HepG2 (cell line): ENCODE data around the gene FAM163B. TPM values are rescaled to one million over a fixed set of nuclear protein-coding genes. Genes with fewer than 3 reads are reported as not detected.

ENCODE experiments used
- ATAC-seq: fragments of 200-7000 bp; cut with Tn5 transposase; 3 replicates; pipeline ENCODE4 v1.9.1; 2020; ENCODE audit warnings: mild to moderate bottlenecking, moderate library complexity
- BruUV-seq: library from RNA; stranded (reverse); fragments of 400-500 nt; replicated peaks from 2 replicates; lab custom pipeline; 2021; lab: Mats Ljungman, UMichigan
- CTCF ChIA-PET: fragments of 300-600 bp; formaldehyde crosslinking; extraction: SDS; loops from one replicate; lab custom pipeline; 2021; ENCODE audit warnings: low total read pairs, inconsistent platforms, low intra/inter-chr PET ratio; lab: Yijun Ruan, JAX
- POLR2A ChIA-PET: fragments of 350-600 bp; sonication (Branson Sonifier 250); formaldehyde crosslinking; loops from one replicate; lab custom pipeline; 2020; ENCODE audit warnings: antibody characterized with exemption, inconsistent platforms; lab: Yijun Ruan, JAX
- DNase-seq: peaks from one replicate; pipeline ENCODE4 v3.0.0-alpha.2; 2015; ENCODE audit warnings: low spot score
- FAIRE-seq: peaks from 3 replicates; lab custom pipeline; 2011; peaks lifted over from hg19 to GRCh38; lab: Jason Lieb, UNC
- H2AFZ ChIP-seq: one replicate; pipeline ENCODE4 v1.6.1; 2011; ENCODE audit warnings: low read length, inconsistent platforms
- H3K27ac ChIP-seq: fragments of 300-600 bp; 3 replicates; pipeline ENCODE4 v1.8.0; 2011; ENCODE audit warnings: mixed run types, mild to moderate bottlenecking, mixed read lengths, low read length, inconsistent platforms; ENCODE audit not compliant: insufficient read depth; ENCODE audit errors: extremely low read length
- H3K27me3 ChIP-seq, 2 experiments: fragments of 200-600 bp in 1 of 2; 2 replicates in 1 of 2; 3 replicates in 1 of 2; pipeline versions ENCODE4 v1.6.0 to v1.8.0; 2011; ENCODE audit warnings: low read length in 2 of 2, mild to moderate bottlenecking in 2 of 2, moderate library complexity in 2 of 2, inconsistent platforms in 1 of 2; ENCODE audit not compliant: insufficient read depth in 2 of 2, control insufficient read depth in 1 of 2
- H3K36me3 ChIP-seq, 2 experiments: fragments of 200-600 bp in 1 of 2; replicated peaks in 1 of 2; 2 replicates in 1 of 2; 3 replicates in 1 of 2; pipeline versions ENCODE4 v1.5.1 to v1.8.0; 2011; ENCODE audit warnings: low read length in 2 of 2, inconsistent platforms in 1 of 2; ENCODE audit not compliant: insufficient read depth in 2 of 2, control insufficient read depth in 1 of 2
- H3K4me1 ChIP-seq: 2 replicates; pipeline ENCODE4 v1.5.1; 2012; ENCODE audit warnings: low read length, inconsistent platforms; ENCODE audit not compliant: insufficient read depth
- H3K4me2 ChIP-seq: 2 replicates; pipeline ENCODE4 v1.6.0; 2011; ENCODE audit warnings: low read depth, low read length, inconsistent platforms
- H3K4me3 ChIP-seq, 3 experiments: fragments of 200-600 bp in 1 of 3; sonication (generic), shearing (Covaris generic) in 1 of 3; replicated peaks in 1 of 3; 2 replicates each; pipeline ENCODE4 v1.5.1; 2011 to 2016; ENCODE audit warnings: low read length in 3 of 3, inconsistent platforms in 2 of 3, low read depth in 2 of 3, mild to moderate bottlenecking in 2 of 3, control low read depth in 1 of 3, mixed read lengths in 1 of 3; ENCODE audit not compliant: insufficient read depth in 1 of 3
- H3K79me2 ChIP-seq: one replicate; pipeline ENCODE4 v1.6.1; 2011; ENCODE audit warnings: low read length, inconsistent platforms; ENCODE audit not compliant: insufficient read depth
- H3K9ac ChIP-seq: 2 replicates; pipeline ENCODE4 v1.6.0; 2011; ENCODE audit warnings: mild to moderate bottlenecking, low read depth, low read length, inconsistent platforms; ENCODE audit not compliant: insufficient read depth
- H3K9me3 ChIP-seq: 2 replicates; pipeline ENCODE4 v1.5.1; 2012; ENCODE audit warnings: mild to moderate bottlenecking, low read length
- H4K20me1 ChIP-seq: 2 replicates; pipeline ENCODE4 v1.6.0; 2011; ENCODE audit warnings: inconsistent platforms, mild to moderate bottlenecking, low read length, moderate library complexity; ENCODE audit not compliant: insufficient read depth
- IKZF1 ChIP-seq: fragments of 450-650 bp; IDR thresholded peaks from 2 replicates; pipeline ENCODE4 v1.7.1; 2016
- KDM3A ChIP-seq: IDR thresholded peaks from 2 replicates; pipeline ENCODE4 v1.6.1; 2018; ENCODE audit warnings: low read depth, missing compliant biosample characterization
- NCOA2 ChIP-seq: sonication (generic); formaldehyde crosslinking; IDR thresholded peaks from 2 replicates; pipeline ENCODE4 v1.8.0; 2022; ENCODE audit warnings: inconsistent platforms
- NFKBIZ ChIP-seq: IDR thresholded peaks from 2 replicates; pipeline ENCODE4 v1.6.1; 2018; ENCODE audit warnings: missing genetic modification reagents, missing compliant biosample characterization
- NR2C2 ChIP-seq: sonication (generic); formaldehyde crosslinking; IDR thresholded peaks from 2 replicates; pipeline ENCODE4 v1.4.0; 2020; ENCODE audit warnings: missing genetic modification reagents, mild to moderate bottlenecking, moderate library complexity, borderline replicate concordance
- ZBTB33 ChIP-seq: sonication (generic); formaldehyde crosslinking; IDR thresholded peaks from 2 replicates; pipeline ENCODE4 v1.4.0; 2020; ENCODE audit warnings: missing genetic modification reagents
- ZFP36 ChIP-seq: fragments of 150-350 bp; IDR thresholded peaks from 2 replicates; pipeline ENCODE4 v1.6.1; 2018; ENCODE audit warnings: borderline replicate concordance, low read length, low read depth; ENCODE audit not compliant: partially characterized antibody
- ZFP37 ChIP-seq: sonication (generic); formaldehyde crosslinking; IDR thresholded peaks from 2 replicates; pipeline ENCODE4 v1.4.0; 2020; ENCODE audit warnings: missing genetic modification reagents, borderline replicate concordance
- ZNF329 ChIP-seq: sonication (generic); formaldehyde crosslinking; IDR thresholded peaks from 2 replicates; pipeline ENCODE4 v1.9.0; 2021; ENCODE audit warnings: low read depth, mild to moderate bottlenecking, missing genetic modification reagents
- ZNF367 ChIP-seq: sonication (generic); formaldehyde crosslinking; IDR thresholded peaks from 2 replicates; pipeline ENCODE4 v1.4.0; 2020; ENCODE audit warnings: missing genetic modification reagents, borderline replicate concordance
- ZNF570 ChIP-seq: sonication (generic); formaldehyde crosslinking; IDR thresholded peaks from 2 replicates; pipeline ENCODE4 v1.4.0; 2020; ENCODE audit warnings: mild to moderate bottlenecking, missing genetic modification reagents, borderline replicate concordance
- ZNF839 ChIP-seq: sonication (generic); formaldehyde crosslinking; IDR thresholded peaks from 2 replicates; pipeline ENCODE4 v1.4.0; 2020; ENCODE audit warnings: missing genetic modification reagents, mild to moderate bottlenecking, borderline replicate concordance
- ZSCAN25 ChIP-seq: sonication (generic); formaldehyde crosslinking; IDR thresholded peaks from 2 replicates; pipeline ENCODE4 v1.8.0; 2022; ENCODE audit warnings: mild to moderate bottlenecking, missing genetic modification reagents
- WGBS: methylation state at CpG from one replicate; pipeline ENCODE4 v1.1.6; 2017; ENCODE audit warnings: low lambda C conversion rate; 5-methylcytosine and 5-hydroxymethylcytosine counted together
- in situ Hi-C: cut with HindIII; loops from 2 replicates; pipeline ENCODE4 v1.10.0; 2017; ENCODE audit warnings: low pct_unique_long_range_greater_than_20kb; ENCODE audit not compliant: extremely low pct_ligation_motif_present
- intact Hi-C: fragments of 100-400 bp; cut with micrococcal nuclease; formaldehyde crosslinking; loops from one replicate; pipeline ENCODE4 v1.10.0; 2022; ENCODE audit not compliant: unreplicated experiment
- polyA plus RNA-seq, 8 experiments: library from polyadenylated mRNA; depleted of rRNA in 3 of 8; stranded (reverse) in 7 of 8; unstranded in 1 of 8; fragments of >200 nt; fragmentation: Illumina TruSeq in 4 of 8; extraction: Trizol in 4 of 8; gene quantifications; 2 replicates each; pipeline versions ENCODE4 v1.2.1 to v1.2.3, GENCODE V29; 2011 to 2016; ENCODE audit warnings: low read depth in 4 of 8, missing spikeins in 1 of 8, mixed read lengths in 1 of 8; ENCODE audit not compliant: insufficient read depth in 1 of 8
- total RNA-seq, 5 experiments: library from RNA; depleted of rRNA; stranded (reverse); fragments of >200 nt; fragmentation: Illumina TruSeq; extraction: Trizol; gene quantifications; 2 replicates each; pipeline ENCODE4 v1.2.3, GENCODE V29; 2016; ENCODE audit warnings: low read depth in 1 of 5

FAM163B gene
- total and polyA plus RNA-seq, 2 of the 13 experiments (the other 11 are each of a cell fraction or from before 2014, with no cell fraction given) = not detected

GRCh38 chr9:133540698-133541025 lies 68.5 kb downstream of the FAM163B start:
- H4K20me1 ChIP-seq = 0 out of 2 replicates have a peak, but pooled peaks cover under 1% of the 10 kb centered on the region
- H3K4me2 ChIP-seq = no peak overlapping the region
- no peaks in the 10 kb centered on the region for H3K27me3 ChIP-seq
- H2AFZ ChIP-seq = no peak overlapping the region
- H3K4me1 ChIP-seq = peaks cover 3% of the 10 kb centered on the region; the same call in 1 of the 2 replicates
- H3K27ac ChIP-seq = no peak overlapping the region
- in situ Hi-C loops (loop anchor here (25.0 kb wide), 1 partner anchor 197 kb away; the partner anchor contains the start of gene SARDH), intact Hi-C loops (no loop called here)
- ATAC-seq = no peak
- FAIRE-seq = no peak
- ChIA-PET CTCF (no interaction called here), POLR2A (no interaction called here)
- no peak overlapping the region for H3K9ac ChIP-seq
- no peaks in the 10 kb centered on the region; a peak in 1 of 5 replicates for H3K36me3 ChIP-seq
- DNase-seq = no peak
- no peak overlapping the region for H3K4me3 ChIP-seq
- H3K9me3 ChIP-seq = no peaks in the 10 kb centered on the region
- H3K79me2 ChIP-seq = no peaks in the 10 kb centered on the region
- WGBS = 91% methylated on average over 8 of the region's 18 CpGs
- TF ChIP-seq ZNF367 (CRISPR knock-in tag) (no peak), ZBTB33 (CRISPR knock-in tag) (peak; percentile 51; the same call in 1 of the 2 replicates)
- BruUV-seq = no TSS peak

GRCh38 chr9:133539991-133540697 lies 69.0 kb downstream of the FAM163B start:
- no peak for FAIRE-seq
- WGBS = 86% methylated on average over 14 of the region's 22 CpGs
- TF ChIP-seq NCOA2 (CRISPR knock-in tag) (no peak), ZNF570 (CRISPR knock-in tag) (no peak), NFKBIZ (no peak), NR2C2 (CRISPR knock-in tag) (no peak), ZNF839 (no peak), KDM3A (CRISPR knock-in tag) (no peak), ZNF329 (no peak), ZFP37 (CRISPR knock-in tag) (no peak), ZSCAN25 (CRISPR knock-in tag) (no peak), IKZF1 (no peak), ZFP36 (no peak)

More at GRCh38 chr9:133539991-133540697, 69.0 kb downstream of the FAM163B start:
- peaks cover 7% of the 10 kb centered on the region; the same call in 1 of the 2 replicates for H3K4me1 ChIP-seq
- no peak overlapping the region for H3K9ac ChIP-seq
- no peaks in the 10 kb centered on the region; a peak in 1 of 5 replicates for H3K36me3 ChIP-seq
- no TSS peak for BruUV-seq
- no peaks in the 10 kb centered on the region for H3K9me3 ChIP-seq
- no peaks in the 10 kb centered on the region for H3K79me2 ChIP-seq
- DNase-seq (no peak), ATAC-seq (no peak)
- POLR2A ChIA-PET = no interaction called here
- in situ Hi-C loops (loop anchor here (25.0 kb wide), 1 partner anchor 197 kb away; the partner anchor contains the start of gene SARDH), intact Hi-C loops (no loop called here)
- no peak overlapping the region for H2AFZ ChIP-seq
- CTCF ChIA-PET = no interaction called here
- no peak overlapping the region for H3K27ac ChIP-seq
- H3K4me3 ChIP-seq = no peak overlapping the region
- 0 out of 2 replicates have a peak, but pooled peaks cover 2% of the 10 kb centered on the region for H4K20me1 ChIP-seq
- no peaks in the 10 kb centered on the region for H3K27me3 ChIP-seq
- H3K4me2 ChIP-seq = no peak overlapping the region
